HT-29 (cell line): ENCODE measurements around the gene DYNC1H1. TPM values are rescaled to one million over a fixed set of nuclear protein-coding genes. Genes with fewer than 3 reads are reported as not detected.

Source experiments
- DNase-seq: peaks from one replicate; pipeline ENCODE4 v3.0.0-alpha.2; 2015; ENCODE audit warnings: low spot score
- total RNA-seq: library from RNA; depleted of rRNA; stranded (reverse); fragments of >200 nt; shearing (Covaris generic); gene quantifications from 2 replicates; pipeline ENCODE4 v1.2.3, GENCODE V29; 2014

Gene DYNC1H1
- total RNA-seq, 1 experiment from 2014 or later: 181 TPM

DNA sequence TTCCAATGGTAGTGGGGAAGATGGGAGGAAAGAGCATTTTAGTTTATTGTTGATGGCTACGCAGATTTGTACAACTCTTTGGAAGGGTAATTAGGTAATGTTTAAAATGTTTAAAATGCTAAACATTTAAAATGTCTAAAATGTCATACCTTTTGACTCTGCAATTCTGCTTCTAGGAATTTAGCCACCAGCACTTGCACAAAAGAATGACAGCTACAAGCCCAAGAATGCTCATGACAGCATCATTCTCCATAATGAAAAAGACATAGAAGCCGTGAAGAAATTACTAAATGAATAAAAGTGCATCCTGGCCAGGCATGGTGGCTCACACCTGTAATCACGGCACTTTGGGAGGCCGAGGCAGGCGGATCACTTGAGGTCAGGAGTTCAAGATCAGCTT is 19.9 kb upstream of the DYNC1H1 start:
- DNase-seq: no peak

DNA sequence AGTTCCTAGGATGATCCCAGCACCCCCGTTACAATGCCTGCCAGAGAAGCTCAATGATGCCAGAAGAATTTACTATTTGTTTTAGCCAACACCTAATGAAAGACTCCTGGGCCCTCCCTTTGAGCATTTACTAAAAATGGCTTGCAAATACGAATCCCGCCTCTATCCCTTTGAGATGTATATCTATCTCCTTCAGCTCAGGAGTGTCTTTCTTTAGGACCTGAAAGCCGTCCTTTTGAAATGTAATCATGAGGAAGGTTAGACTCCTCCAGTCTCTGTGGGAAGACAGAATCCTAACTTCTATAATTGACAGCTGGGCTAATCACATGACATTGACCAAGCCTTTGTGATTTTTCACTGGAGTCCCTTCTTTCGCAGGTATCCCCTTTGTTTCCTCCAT is 19.2 kb upstream of the DYNC1H1 start:
- DNase-seq: no peak

DNA sequence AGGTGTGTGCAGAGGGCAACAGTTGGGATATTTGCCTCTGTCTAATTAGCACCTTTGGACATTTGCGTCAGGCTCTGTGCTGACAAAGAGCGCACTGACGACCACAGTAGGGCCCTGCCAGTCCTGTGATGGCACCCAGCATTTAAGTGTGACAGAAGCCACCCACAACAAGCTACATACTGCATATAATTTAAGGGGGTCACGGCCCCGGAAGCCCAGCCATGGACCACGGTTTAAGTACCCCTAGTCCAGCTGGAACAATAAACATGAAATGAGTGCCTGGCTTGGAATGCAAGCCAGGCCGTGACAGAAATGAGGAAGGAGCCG is 16.8 kb upstream of the DYNC1H1 start:
- DNase-seq: no peak

DNA sequence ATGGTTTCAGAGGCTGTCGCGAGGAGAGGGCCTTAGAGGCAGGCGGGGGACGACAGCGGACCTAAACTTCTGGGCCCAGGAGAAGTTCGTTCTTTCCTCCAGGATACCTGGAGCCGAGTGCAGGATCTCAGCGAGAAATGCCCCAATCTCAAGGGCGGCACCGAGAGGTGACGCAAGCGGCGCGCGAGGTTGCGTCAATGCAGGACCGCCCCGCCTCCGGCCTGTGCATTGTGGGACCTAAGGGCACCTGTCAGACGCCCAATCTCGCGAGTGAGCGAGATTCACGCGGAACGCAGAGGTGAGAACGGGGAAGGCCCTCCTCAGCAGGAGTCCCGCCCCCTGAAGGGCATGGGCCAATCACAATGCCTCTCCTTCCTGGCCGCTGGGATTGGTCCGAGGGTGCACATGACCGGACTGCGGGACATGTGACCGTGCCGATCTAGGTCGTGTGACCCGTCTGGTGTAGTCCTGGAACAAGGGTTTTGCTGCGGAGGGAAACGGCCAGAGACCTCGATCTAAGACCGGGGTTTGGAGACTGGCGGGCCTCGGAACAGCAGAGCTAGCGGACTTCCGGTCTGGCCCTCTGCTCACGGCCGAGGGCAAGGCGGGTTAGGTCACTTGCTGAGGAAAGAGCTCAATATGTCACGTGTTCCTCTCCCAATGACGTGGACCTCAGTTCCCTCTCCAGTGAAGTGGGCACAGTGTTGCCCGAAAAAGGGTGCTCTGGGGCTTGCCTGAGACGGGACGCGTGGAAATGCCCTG is 16.3 kb upstream of the DYNC1H1 start:
- DNase-seq: peak; percentile 98

DNA sequence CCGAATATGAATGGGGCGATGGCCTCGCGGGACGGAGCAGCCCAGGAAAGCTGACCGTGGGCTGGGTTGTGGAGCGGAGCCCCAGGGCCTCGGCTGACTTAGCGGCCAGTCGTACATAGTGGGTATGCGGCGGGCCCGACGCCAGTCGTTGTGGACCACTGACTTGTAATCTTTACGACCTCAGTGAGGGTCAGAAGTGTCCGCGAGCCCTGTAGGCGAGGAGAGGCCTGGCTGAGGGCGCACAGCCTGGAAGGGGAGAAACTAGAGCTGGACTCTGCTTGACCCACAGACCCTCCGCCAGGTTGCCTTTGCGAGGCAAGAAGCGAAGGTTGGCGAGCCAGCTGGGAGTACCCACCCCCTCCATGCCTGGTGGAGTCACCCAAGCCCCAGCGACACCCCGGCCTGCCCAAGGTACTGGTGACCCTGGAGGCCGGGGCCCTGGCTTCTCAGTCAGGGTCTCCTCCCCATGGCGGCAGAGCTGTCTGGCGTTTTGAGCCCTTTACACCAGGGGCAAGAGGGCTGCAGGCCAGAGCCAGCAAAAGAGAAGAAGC is 15.6 kb upstream of the DYNC1H1 start:
- DNase-seq: no peak

DNA sequence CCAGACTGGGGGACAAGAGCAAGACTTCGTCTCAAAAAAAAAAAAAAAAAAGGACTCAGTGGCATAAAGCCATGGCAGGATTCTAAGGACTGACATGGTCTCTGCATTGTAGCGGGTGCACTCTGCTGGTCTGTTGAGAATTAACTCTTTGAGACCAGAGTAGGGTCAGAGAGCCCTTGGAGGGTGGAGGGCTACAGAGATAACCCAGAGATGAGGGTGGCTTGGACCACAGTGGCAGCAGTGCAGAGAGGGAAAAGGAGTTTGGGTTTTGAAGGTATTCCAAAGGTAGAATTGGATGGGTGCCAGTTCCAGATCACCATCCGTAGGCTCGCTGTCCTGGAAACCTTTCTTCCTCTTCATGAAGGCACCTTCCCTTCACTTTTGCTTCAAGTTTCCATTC is 14.3 kb upstream of the DYNC1H1 start:
- no peak for DNase-seq

DNA sequence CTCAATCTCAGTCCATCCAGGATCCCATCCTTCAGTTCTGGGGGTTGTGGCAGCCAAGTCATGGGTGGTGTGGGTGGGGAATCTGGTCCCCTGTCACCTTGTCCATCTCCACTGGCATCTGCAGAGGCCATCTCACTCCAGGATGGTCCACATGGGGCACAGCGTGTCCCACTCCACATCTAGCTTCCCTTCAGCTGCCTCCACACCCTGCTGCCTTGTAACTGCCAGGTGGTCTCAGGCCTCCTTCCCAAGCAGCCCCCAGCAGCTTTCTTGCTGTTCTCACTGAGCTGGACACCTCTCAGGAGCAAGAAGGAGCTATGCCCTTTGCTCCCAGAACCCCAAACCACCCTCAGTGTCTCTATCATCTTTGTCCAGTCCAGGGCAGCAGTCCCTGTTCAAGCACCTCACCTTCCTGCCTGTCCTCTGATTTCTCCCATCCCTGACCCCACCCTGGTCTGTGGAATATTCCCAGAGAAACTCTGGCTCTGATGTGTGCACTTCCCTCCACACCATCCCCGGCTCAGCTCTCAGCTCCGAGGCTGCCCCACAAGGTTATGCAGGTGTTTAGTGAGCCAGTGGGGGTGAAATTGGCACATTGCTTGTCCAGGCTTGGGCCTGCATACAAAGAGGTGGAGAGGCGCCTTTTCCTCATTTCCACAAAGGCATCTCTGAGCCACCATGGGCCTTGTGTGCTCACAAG is 13.7 kb upstream of the DYNC1H1 start:
- DNase-seq: no peak

DNA sequence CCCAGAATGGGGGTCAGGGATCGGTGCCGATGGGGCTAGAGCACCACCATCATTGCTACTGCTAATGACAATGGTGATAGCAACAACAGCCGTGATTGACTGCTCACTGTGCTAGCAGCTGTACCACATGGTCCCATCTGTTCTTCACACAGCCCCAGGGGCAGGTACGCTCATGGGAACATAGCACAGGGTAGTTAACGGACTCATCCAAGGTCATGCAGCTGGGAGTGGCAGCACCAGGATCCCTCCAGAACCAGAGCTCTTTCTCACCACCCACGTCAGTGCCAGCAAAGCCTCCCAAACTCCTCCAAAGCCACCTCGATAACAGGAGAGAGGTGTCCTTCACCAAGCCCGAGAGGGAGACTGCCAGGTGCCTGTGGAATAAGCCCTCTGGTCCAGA is 11.2 kb upstream of the DYNC1H1 start:
- no peak for DNase-seq

DNA sequence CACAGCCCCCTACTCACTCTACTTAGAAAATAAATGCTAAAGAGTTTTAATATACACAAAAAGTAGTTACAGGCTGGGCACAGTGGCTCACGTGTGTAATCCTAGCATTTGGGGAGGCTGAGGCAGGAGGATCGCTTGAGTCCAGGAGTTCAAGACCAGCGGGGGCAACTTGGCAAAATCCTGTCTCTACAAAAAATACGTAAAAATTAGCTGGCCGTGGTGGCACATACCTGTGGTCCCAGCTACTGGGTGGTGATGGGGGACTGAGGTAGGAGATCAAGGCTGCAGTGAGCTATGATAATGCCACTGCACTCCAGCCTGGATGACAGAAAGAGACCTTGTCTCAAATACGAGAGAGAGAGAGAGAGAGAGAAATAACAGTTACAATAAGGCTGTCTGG is 9.9 kb upstream of the DYNC1H1 start:
- no peak for DNase-seq

DNA sequence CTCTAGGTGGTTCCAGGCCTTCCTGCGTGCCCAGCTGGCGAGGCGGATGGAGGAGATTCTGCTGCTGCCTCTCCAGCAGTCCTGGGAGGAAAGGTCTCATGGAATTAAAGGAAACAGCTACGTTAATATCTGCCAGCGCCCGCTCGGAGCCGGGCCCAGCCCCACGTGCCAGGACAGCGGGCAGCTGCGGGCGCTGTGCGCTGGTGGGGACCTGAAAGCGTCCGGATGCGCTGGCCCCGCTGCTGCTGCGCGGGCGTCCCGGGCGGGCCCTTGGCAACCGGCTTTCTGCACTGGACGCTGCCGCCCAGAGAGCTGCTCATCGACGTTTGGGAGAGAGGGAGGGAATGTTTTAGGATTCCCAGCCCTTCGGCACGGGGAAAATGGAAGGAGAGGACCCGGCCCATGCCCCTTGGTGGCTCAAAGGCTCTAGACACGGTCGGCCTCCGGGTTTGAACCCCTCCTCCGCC is 8.6 kb upstream of the DYNC1H1 start:
- DNase-seq: no peak

DNA sequence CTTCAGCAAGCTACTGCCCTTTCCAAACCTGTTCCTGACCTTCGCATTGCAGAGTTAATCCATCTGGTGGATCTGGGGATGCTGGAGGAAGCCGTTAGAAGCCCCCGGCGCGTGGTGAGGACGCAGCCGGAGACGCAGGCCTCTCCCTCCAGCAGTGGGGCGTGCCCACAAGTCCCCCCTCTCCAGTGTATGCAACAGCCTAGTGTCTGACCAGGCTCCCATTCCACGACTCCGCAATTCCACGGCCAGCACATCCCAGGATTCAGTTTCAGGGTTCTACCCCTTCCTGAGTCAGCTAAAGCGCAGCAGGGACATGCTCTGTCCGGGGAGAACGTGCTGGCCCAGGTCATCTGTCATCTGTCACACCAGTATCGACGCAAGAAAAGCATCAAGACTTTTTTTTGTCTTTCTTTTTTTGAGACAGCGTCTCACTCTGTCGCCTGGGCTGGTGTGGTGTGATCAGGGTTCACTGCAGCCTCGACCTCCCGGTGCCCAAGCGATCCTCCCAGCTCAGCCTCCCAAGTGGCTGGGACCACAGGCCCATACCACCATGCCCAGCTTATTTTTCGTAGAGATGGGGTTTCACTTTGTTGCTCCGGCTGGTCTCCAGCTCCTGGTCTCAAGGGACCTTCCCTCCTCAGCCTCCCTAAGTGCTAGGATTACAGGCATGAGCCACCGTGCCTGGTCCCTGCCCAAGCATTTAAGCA is 8.0 kb upstream of the DYNC1H1 start:
- DNase-seq: no peak

DNA sequence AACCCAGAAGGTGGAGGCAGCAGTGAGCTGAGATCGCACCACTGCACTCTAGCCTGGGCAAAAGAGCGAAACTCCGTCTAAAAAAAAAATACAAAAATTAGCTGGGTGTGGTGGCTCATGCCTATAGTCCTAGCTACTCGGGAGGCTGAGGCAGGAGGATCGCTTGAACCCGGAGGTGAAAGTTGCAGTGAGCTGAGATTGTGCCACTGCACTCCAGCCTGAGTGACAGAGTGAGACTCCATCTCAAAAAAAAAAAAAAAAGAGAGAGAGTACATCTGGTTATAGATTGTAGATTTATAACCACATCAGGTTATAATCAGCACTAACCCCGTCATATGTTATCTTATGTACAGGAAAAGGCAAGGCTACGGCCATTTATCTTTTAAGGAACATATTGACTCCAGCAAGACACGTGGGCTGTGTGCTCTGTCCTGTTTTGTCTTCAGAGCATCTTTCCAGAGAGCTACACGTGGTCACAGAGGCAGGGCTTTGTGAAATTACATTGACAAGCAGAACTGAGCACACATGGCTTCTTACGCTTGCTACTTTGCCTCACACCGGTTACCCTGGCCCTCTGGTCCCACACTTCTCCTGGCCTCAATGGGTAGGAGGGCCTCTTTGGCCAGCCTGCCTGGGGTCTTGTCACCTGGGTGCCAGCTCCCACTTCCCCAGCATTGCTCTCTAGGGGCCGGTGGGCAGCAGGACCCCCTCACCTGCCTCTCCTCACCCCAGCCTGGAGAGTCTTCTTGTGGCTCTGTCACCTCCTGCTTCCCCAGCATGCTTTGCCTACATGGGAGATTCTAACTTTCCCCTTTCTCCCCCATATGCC is 6.8 kb upstream of the DYNC1H1 start:
- no peak for DNase-seq

DNA sequence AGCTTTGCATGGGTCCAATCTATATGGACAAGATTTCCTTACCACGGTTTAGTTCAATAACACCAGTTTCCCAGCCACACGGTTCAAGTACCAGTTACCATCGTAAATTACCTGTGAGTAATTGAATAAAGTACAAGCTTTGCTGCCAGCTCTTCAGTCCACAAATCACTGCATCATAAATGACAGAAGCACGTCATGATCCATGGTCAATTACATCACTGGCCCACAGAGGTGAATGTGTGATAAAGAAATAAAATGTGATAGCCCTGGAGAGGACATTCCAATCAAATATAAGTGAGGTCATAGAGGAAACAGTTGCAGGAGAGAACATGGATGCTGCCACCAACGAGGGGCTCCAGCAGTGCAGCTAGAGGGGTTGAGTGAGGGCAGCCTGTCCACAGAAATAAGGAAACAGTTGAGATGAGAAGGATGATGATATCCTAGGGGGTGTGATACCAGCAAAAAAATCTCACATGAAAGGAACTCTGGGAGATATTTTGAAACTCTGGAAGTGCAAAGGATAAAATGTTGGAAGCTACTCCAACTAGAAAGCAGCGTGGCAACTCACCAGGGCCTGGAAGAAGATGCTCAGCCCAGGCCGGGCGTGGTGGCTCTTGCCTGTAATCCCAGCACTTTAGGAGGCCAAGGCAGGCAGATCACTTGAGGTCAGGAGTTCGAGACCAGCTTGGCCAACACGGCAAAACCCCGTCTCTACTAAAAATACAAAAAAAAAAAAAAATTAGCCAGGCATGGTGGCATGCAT is 5.8 kb upstream of the DYNC1H1 start:
- DNase-seq: no peak

DNA sequence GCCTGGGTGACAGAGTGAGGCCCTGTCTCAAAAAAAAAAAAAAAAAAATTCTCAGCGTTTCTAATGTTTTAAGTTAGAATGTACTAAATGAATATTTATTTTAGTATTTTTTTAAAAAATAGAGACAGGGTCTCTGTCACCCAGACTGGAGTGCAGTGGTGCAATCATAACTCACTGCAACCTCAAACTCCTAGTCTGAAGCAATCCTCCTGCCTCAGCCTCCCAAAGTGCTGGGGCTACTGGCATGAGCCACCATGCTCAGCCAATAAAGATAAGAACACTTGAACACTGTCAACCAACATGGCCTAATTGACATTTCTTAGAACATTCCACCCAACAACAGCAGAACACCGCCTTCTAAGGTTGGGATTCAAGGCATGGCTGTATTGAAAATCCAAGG is 5.1 kb upstream of the DYNC1H1 start:
- no peak for DNase-seq

DNA sequence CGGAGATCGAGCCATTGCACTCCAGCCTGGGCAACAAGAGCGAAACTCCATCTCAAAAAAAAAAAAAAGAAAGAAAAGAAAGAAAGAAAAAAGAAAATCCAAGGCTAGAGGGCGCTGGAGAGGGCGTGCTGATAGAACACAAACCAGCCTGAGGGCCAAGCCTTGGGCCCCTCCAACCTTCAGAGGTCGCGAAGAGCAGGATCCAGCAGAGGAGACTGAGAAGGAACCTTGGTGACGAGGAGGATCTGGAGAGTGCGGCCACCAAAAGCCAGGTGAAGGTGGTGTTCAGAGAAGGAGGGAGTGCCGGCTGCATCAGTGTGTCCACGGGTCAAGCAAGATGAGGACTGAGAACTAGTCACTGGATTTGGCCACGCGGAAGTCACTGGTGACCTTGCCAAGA is 4.1 kb upstream of the DYNC1H1 start:
- no peak for DNase-seq

DNA sequence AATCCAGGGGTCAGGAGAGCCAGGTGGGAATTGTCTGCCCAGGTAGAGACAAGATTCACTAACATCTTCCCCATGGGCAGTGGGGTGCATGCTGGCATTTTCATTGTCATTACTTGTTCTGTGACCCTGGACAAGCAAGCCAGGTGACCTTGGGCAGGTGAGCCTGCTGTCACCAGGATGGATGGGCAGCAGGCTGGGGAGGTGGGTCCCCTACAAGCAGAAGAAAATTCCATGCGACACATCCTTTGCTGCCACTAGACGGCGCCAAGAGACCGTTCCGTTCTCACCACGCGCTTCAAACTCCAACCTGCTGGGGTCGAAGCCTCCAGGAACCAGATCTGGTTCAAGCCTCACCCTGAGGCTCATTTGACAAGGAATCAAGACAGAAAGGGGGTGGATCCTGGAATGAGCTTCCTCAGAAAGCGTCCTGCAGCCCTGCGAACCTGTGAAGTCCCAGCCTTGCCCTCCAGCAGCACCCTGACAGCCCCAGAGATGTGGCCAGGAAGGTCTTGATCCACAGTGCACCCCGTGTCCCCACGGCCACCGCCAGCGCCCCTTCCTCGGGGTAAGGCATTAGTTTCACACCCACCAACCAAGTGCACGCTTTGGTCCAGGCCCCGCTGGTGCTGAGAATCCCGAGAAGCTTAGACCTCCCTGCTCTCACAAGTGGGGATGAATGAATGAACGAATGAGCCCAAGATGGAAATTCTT is 3.2 kb upstream of the DYNC1H1 start:
- DNase-seq: peak; percentile 71

DNA sequence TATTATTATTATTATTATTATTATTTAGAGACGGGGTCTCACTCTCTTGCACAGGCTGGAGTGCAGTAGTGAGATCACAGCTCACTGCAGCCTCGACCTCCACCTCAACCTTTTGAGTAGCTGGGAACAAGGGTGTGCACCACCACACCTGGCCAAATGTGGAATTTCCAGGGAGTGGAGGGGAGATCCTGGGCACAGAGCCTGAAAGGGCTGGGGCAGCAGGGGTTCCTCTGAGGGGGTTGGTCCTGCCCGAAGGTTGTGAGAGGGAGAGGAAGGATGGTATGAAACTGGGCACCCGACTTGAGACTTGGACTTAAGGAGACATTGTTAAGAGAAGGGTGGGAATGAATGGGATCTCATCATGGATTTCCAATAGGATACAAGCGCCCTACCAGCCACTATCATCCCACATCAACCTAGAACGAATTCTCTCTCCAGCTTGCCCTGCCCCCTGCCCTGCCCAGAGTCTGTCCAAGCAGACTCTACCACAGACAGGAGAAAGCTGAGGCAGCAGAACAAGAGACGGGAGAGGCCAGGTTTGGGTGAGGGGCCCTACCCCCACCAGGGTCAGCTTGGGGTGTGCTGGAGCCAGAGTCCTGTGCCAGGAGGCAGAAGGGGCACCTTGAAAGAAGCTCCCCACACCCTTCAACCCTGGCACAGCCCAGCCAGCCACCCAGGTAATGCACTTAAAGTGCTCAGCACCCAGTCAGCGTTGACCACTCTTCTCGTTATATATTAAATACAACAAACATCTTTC is 2.4 kb upstream of the DYNC1H1 start:
- no peak for DNase-seq

DNA sequence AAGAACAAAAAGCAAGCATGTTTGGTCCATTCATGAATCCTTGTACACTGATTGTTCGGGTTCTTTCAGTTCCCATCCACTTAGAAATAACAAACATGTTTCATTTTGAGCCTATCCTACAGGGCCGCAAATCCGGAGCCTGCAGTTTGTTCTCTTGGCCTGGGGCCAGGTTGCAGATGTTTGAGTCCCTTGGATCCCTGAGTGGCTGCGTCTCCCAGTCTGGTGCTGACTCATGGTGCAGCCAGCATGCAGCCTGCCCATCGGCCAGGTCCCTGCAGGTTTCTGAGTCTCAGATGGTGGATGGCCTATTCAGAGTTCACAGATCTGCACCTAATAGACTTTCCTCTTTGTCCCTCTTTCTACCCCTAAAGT is 1.9 kb upstream of the DYNC1H1 start:
- peak; percentile 64 for DNase-seq

DNA sequence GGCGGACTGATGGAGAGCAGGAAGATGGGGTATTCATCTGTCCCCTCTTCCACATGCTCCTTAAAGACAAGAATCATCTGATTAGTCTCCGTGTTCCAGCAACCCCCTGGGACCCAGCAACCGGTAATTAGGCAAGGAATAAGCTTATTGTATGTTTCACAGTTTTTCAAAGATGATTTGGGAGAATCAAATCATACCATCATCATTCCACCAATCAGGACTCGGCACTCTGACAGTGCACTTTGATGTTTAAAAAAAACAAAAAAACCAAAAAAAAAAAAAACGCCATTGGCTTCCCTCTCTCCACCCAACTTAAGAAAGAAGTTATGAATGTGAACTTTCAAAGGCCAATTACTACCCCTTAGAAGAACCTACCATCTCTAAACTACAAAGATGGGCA is 1.3 kb upstream of the DYNC1H1 start:
- DNase-seq: no peak
